H1 (cell line): ENCODE measurements around the gene MAPKAP1. TPM values are rescaled to one million over a fixed set of nuclear protein-coding genes. Genes with fewer than 3 reads are reported as not detected.

ENCODE experiments used
- CTCF ChIA-PET: fragments of 300-600 bp; sonication (Branson Sonifier 250); formaldehyde crosslinking; loops from one replicate; lab custom pipeline; 2021; ENCODE audit not compliant: partially characterized antibody; lab: Charles Lee
- POLR2A ChIA-PET: fragments of 300-600 bp; sonication (Branson Sonifier 250); formaldehyde crosslinking; loops from one replicate; lab custom pipeline; 2021; ENCODE audit warnings: inconsistent platforms; ENCODE audit not compliant: partially characterized antibody; lab: Charles Lee
- DNase-seq, 2 experiments: peaks; one replicate each; pipeline versions ENCODE4 v3.0.0 to v3.0.0-alpha.2; 2010 to 2022; ENCODE audit warnings: low spot score in 2 of 2, low read depth in 1 of 2, mixed read lengths in 1 of 2
- FAIRE-seq: peaks from 2 replicates; lab custom pipeline; 2011; peaks lifted over from hg19 to GRCh38; lab: Jason Lieb, UNC
- H2AFZ ChIP-seq: 2 replicates; pipeline ENCODE4 v1.8.1; 2012; ENCODE audit warnings: low read length, inconsistent platforms
- H2AK5ac ChIP-seq: 2 replicates; pipeline ENCODE4 v1.6.1; 2013; ENCODE audit warnings: low read depth, low read length
- H2BK120ac ChIP-seq: replicated peaks from 2 replicates; pipeline ENCODE3; 2013; ENCODE audit warnings: low read depth, low read length, inconsistent platforms
- H2BK12ac ChIP-seq: 2 replicates; pipeline ENCODE4 v1.6.1; 2013; ENCODE audit warnings: low read depth, low read length
- H2BK15ac ChIP-seq: 2 replicates; pipeline ENCODE4 v1.6.1; 2013; ENCODE audit warnings: low read length
- H2BK20ac ChIP-seq: 2 replicates; pipeline ENCODE4 v1.6.1; 2013; ENCODE audit warnings: low read length
- H2BK5ac ChIP-seq: 2 replicates; pipeline ENCODE4 v1.6.1; 2013; ENCODE audit warnings: low read depth, low read length
- H3K14ac ChIP-seq: 2 replicates; pipeline ENCODE4 v1.6.1; 2013; ENCODE audit warnings: inconsistent platforms; ENCODE audit not compliant: insufficient read length
- H3K18ac ChIP-seq: 2 replicates; pipeline ENCODE4 v1.6.1; 2013; ENCODE audit warnings: low read length; ENCODE audit errors: extremely low read depth
- H3K23ac ChIP-seq: 2 replicates; pipeline ENCODE4 v1.6.1; 2013; ENCODE audit warnings: inconsistent platforms; ENCODE audit not compliant: insufficient read length
- H3K23me2 ChIP-seq: 2 replicates; pipeline ENCODE4 v1.6.1; 2013; ENCODE audit warnings: low read depth, low read length
- H3K27ac ChIP-seq: 2 replicates; pipeline ENCODE4 v1.6.1; 2011; ENCODE audit warnings: low read depth, low read length, inconsistent platforms
- H3K27me3 ChIP-seq, 4 experiments: replicated peaks in 1 of 4; 1 replicate in 1 of 4; 2 replicates in 3 of 4; pipeline versions ENCODE4 v1.6.1 to v1.8.1; 2011 to 2013; ENCODE audit warnings: low read length in 3 of 4, mild to moderate bottlenecking in 3 of 4, inconsistent platforms in 2 of 4, mixed read lengths in 2 of 4, moderate library complexity in 1 of 4; ENCODE audit not compliant: control insufficient read depth in 3 of 4, insufficient read depth in 3 of 4; ENCODE audit errors: extremely low read depth in 1 of 4
- H3K36me3 ChIP-seq, 4 experiments: 2 replicates each; pipeline versions ENCODE4 v1.6.1 to v1.8.1; 2011 to 2013; ENCODE audit warnings: mild to moderate bottlenecking in 4 of 4, low read length in 3 of 4, moderate library complexity in 2 of 4, control low read depth in 1 of 4, inconsistent platforms in 1 of 4; ENCODE audit not compliant: insufficient read depth in 4 of 4, control insufficient read depth in 2 of 4
- H3K4ac ChIP-seq: replicated peaks from 2 replicates; pipeline ENCODE3; 2013; ENCODE audit warnings: low read length, low read depth, mixed read lengths, inconsistent platforms; ENCODE audit not compliant: insufficient read length
- H3K4me1 ChIP-seq, 4 experiments: replicated peaks in 1 of 4; 1 replicate in 1 of 4; 2 replicates in 3 of 4; pipeline versions ENCODE4 v1.6.1 to v1.8.1; 2011 to 2013; ENCODE audit warnings: low read length in 3 of 4, inconsistent platforms in 2 of 4, mixed read lengths in 1 of 4; ENCODE audit not compliant: insufficient read depth in 4 of 4, control insufficient read depth in 3 of 4
- H3K4me2 ChIP-seq, 2 experiments: 2 replicates each; pipeline versions ENCODE4 v1.6.1 to v1.8.1; 2011 to 2013; ENCODE audit warnings: low read depth in 2 of 2, low read length in 2 of 2, control low read depth in 1 of 2, inconsistent platforms in 1 of 2, mild to moderate bottlenecking in 1 of 2; ENCODE audit not compliant: insufficient read depth in 1 of 2
- H3K4me3 ChIP-seq, 4 experiments: fragments of 200-600, 300-600 bp in 1 of 4; sonication (generic), shearing (Covaris generic), sonication (Bioruptor Twin) in 1 of 4; 2 replicates each; pipeline versions ENCODE4 v1.5.1 to v1.8.1; 2011 to 2016; ENCODE audit warnings: low read length in 4 of 4, low read depth in 3 of 4, control low read depth in 2 of 4, inconsistent platforms in 2 of 4, mild to moderate bottlenecking in 2 of 4, mixed read lengths in 1 of 4, moderate library complexity in 1 of 4; ENCODE audit not compliant: insufficient read depth in 2 of 4; ENCODE audit errors: extremely low read depth in 1 of 4
- H3K56ac ChIP-seq: replicated peaks from 2 replicates; pipeline ENCODE3; 2013; ENCODE audit warnings: low read depth, mild to moderate bottlenecking, mixed read lengths, low read length, inconsistent platforms; ENCODE audit not compliant: insufficient read length
- H3K79me1 ChIP-seq: 2 replicates; pipeline ENCODE4 v1.6.1; 2013; ENCODE audit warnings: low read depth, low read length, control low read depth
- H3K79me2 ChIP-seq, 2 experiments: 2 replicates each; pipeline versions ENCODE4 v1.6.1 to v1.8.1; 2012 to 2013; ENCODE audit warnings: low read length in 2 of 2, mild to moderate bottlenecking in 2 of 2, inconsistent platforms in 1 of 2; ENCODE audit not compliant: insufficient read depth in 2 of 2, control insufficient read depth in 1 of 2
- H3K9ac ChIP-seq, 4 experiments: replicated peaks in 1 of 4; 1 replicate in 1 of 4; 2 replicates in 3 of 4; pipeline versions ENCODE4 v1.6.1 to v1.8.1; 2011 to 2013; ENCODE audit warnings: low read depth in 3 of 4, low read length in 3 of 4, control low read depth in 2 of 4, mild to moderate bottlenecking in 2 of 4, moderate library complexity in 2 of 4, inconsistent platforms in 1 of 4; ENCODE audit errors: extremely low read depth in 1 of 4
- H3K9me3 ChIP-seq, 2 experiments: 2 replicates each; pipeline versions ENCODE4 v1.6.1 to v1.8.1; 2012 to 2013; ENCODE audit warnings: mild to moderate bottlenecking in 2 of 2, moderate library complexity in 2 of 2, control low read depth in 1 of 2, inconsistent platforms in 1 of 2, low read depth in 1 of 2, low read length in 1 of 2, mixed read lengths in 1 of 2; ENCODE audit not compliant: insufficient read depth in 2 of 2
- H4K20me1 ChIP-seq, 2 experiments: replicated peaks in 1 of 2; 2 replicates each; pipeline versions ENCODE3 to v1.8.1; 2011 to 2013; ENCODE audit warnings: inconsistent platforms in 2 of 2, low read length in 2 of 2, mild to moderate bottlenecking in 1 of 2; ENCODE audit not compliant: insufficient read depth in 2 of 2, control insufficient read depth in 1 of 2
- H4K5ac ChIP-seq: 2 replicates; pipeline ENCODE4 v1.6.1; 2013; ENCODE audit warnings: low read length, low read depth, mixed read lengths, inconsistent platforms; ENCODE audit not compliant: insufficient read length
- H4K8ac ChIP-seq: 2 replicates; pipeline ENCODE4 v1.8.0; 2013; ENCODE audit warnings: mild to moderate bottlenecking, moderate library complexity, low read length, inconsistent platforms; ENCODE audit not compliant: insufficient read depth; ENCODE audit errors: extremely low read depth
- H4K91ac ChIP-seq: replicated peaks from 2 replicates; pipeline ENCODE3; 2013; ENCODE audit warnings: low read length, mixed read lengths, inconsistent platforms; ENCODE audit not compliant: insufficient read length
- GTF2F1 ChIP-seq: IDR thresholded peaks from 2 replicates; pipeline ENCODE4 v1.6.1; 2012; ENCODE audit warnings: low read depth, low read length, improper control_type of control experiment, borderline replicate concordance
- JUN ChIP-seq: IDR thresholded peaks from 2 replicates; pipeline ENCODE4 v1.6.1; 2011; ENCODE audit warnings: low read depth, mild to moderate bottlenecking, improper control_type of control experiment, low read length
- JUND ChIP-seq: IDR thresholded peaks from 2 replicates; pipeline ENCODE4 v1.6.1; 2011; ENCODE audit warnings: mild to moderate bottlenecking, improper control_type of control experiment, low read length
- PHF8 ChIP-seq: fragments of 200-600 bp; sonication (generic); conservative IDR thresholded peaks from 2 replicates; pipeline ENCODE4 v1.7.1; 2012; ENCODE audit warnings: low read depth, mild to moderate bottlenecking, inconsistent platforms, low read length, moderate library complexity
- RXRA ChIP-seq: IDR thresholded peaks from 2 replicates; pipeline ENCODE4 v1.6.1; 2011; ENCODE audit warnings: low read depth, mild to moderate bottlenecking, low read length, moderate library complexity; ENCODE audit not compliant: insufficient read depth
- SUZ12 ChIP-seq: fragments of 200-600 bp; sonication (generic); IDR thresholded peaks from 2 replicates; pipeline ENCODE4 v1.6.1; 2012; ENCODE audit warnings: mild to moderate bottlenecking, inconsistent platforms, low read length, moderate library complexity, mixed read lengths
- TCF12 ChIP-seq: IDR thresholded peaks from 2 replicates; pipeline ENCODE4 v1.6.1; 2011; ENCODE audit warnings: low read depth, mild to moderate bottlenecking, low read length
- WGBS, 2 experiments: shearing (Covaris generic) in 1 of 2; methylation state at CpG; one replicate each; pipeline versions ENCODE4 v1.1.6 to v1.1.7; 2013 to 2015; ENCODE audit warnings: low lambda C conversion rate in 2 of 2, mixed read lengths in 2 of 2, inconsistent platforms in 1 of 2, low coverage in 1 of 2, missing lambda C conversion rate in 1 of 2; ENCODE audit not compliant: insufficient replicate concordance in 2 of 2, insufficient coverage in 1 of 2, insufficient read length in 1 of 2; ENCODE audit errors: extremely low coverage in 1 of 2, missing lambda C conversion rate in 1 of 2; 5-methylcytosine and 5-hydroxymethylcytosine counted together
- polyA plus RNA-seq, 7 experiments: library from polyadenylated mRNA; depleted of rRNA in 3 of 7; stranded (reverse) in 5 of 7; unstranded in 2 of 7; fragments of >200 nt in 5 of 7; fragments of 200-250 nt in 2 of 7; gene quantifications; 1 replicate in 5 of 7; 2 replicates in 1 of 7; 4 replicates in 1 of 7; pipeline versions ENCODE4 v1.2.1 to v1.2.3, GENCODE V29; 2011 to 2013; ENCODE audit warnings: missing spikeins in 2 of 7, mixed read lengths in 2 of 7
- total RNA-seq: library from RNA; stranded (reverse); fragmentation: NEBNext Ultra II Directional; extraction: Animal tissue kit (Norgen Biotek cat#: 25700); gene quantifications from 2 replicates; pipeline ENCODE4 v1.2.1, GENCODE V29; 2021

Gene MAPKAP1
- total and polyA plus RNA-seq, 2 of the 8 experiments (the other 6 are each of a cell fraction or from before 2014, with no cell fraction given): 79.2 to 140 TPM

GRCh38 chr9:125429476-125430160 lies 277.4 kb downstream of the MAPKAP1 start:
- POLR2A ChIA-PET: no interaction called here
- WGBS, 2 experiments: 89% methylated on average over 20 of the region's 20 CpGs; no CpG with 5 or more reads in 1 of the 2 experiments

More at GRCh38 chr9:125429476-125430160, 277.4 kb downstream of the MAPKAP1 start:
- Histone ChIP-seq H3K23me2 (no peaks in the 10 kb centered on the region), H3K27ac (no peak overlapping the region), H2AFZ (no peak overlapping the region), H3K79me1 (no peaks in the 10 kb centered on the region), H3K27me3 (no peaks in the 10 kb centered on the region), H3K18ac (no peak overlapping the region), H2BK20ac (no peak overlapping the region), H2BK12ac (no peak overlapping the region), H4K20me1 (no peaks in the 10 kb centered on the region), H3K36me3 (no peaks in the 10 kb centered on the region), H3K4me3 (no peak overlapping the region), H3K4me2 (no peak overlapping the region), H3K4ac (no peak overlapping the region), H3K14ac (no peak overlapping the region), H2BK120ac (no peak overlapping the region), H4K8ac (peak overlapping the region; percentile 39; the same call in 1 of the 2 replicates), H3K9me3 (no peaks in the 10 kb centered on the region), H2BK15ac (no peak overlapping the region), H3K23ac (no peak overlapping the region), H2BK5ac (no peak overlapping the region), H3K9ac (no peak overlapping the region), H2AK5ac (no peak overlapping the region), H3K79me2 (no peaks in the 10 kb centered on the region), H3K56ac (no peak overlapping the region), H3K4me1 (peaks cover 0 to 8% (median 3%) of the 10 kb centered on the region in 4 experiments; a peak in 5 of 7 replicates), H4K91ac (no peak overlapping the region), H4K5ac (no peak overlapping the region)
- FAIRE-seq (no peak), DNase-seq (no peak)
- TF ChIP-seq TCF12: no peak
- no peak for TF ChIP-seq RXRA
- TF ChIP-seq PHF8: no peak
- TF ChIP-seq JUND: no peak
- no peak for TF ChIP-seq SUZ12
- TF ChIP-seq JUN: no peak
- TF ChIP-seq GTF2F1: no peak
- CTCF ChIA-PET: interaction anchor here (0.6 to 1.6 kb wide), 2 partner anchors 13 to 174 kb away, joined by 3 read pairs; no protein-coding TSS in a partner anchor
